Ishikawa (cell line): ENCODE data around the gene TMEM26.

Source experiments
- CEBPB ChIP-seq: IDR thresholded peaks from 2 replicates; pipeline ENCODE4 v1.6.1; 2012
- EP300 ChIP-seq: IDR thresholded peaks from 2 replicates; pipeline ENCODE4 v1.6.1; 2012; ENCODE audit warnings: borderline replicate concordance
- NFIC ChIP-seq: IDR thresholded peaks from 2 replicates; pipeline ENCODE4 v1.6.1; 2012
- RAD21 ChIP-seq: IDR thresholded peaks from 2 replicates; pipeline ENCODE4 v1.6.1; 2012; ENCODE audit warnings: low read depth
- YY1 ChIP-seq: IDR thresholded peaks from 2 replicates; pipeline ENCODE4 v1.6.1; 2012; ENCODE audit warnings: low read depth
- TF ChIP-seq, protein P1 (sequence below): IDR thresholded peaks from 2 replicates; pipeline ENCODE4 v1.6.1; 2012; ENCODE audit warnings: low read depth, mild to moderate bottlenecking

DNA sequence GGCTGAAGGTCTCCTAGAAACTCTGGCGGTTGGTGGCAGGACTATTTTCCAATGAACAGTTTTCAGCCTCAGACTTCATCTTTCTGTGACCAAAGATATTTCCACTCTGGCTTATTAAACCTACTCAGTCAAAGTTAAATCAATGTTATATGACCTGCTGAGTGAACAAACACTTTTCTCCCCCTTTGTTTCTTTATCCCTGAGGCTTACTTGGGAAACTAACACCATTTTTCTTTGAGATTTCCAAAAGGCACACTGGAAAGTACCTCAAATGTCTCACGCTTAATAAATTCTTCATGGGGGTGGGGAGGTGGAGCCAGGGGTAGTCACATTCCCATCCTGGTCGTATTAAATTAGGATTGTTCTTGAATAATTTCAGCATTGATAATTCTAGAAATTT is 1.8 kb downstream of the TMEM26 start:
- TF ChIP-seq YY1 (no peak), NFIC (no peak), CEBPB (no peak), RAD21 (no peak), EP300 (no peak)
- TF ChIP-seq, protein P1, sequence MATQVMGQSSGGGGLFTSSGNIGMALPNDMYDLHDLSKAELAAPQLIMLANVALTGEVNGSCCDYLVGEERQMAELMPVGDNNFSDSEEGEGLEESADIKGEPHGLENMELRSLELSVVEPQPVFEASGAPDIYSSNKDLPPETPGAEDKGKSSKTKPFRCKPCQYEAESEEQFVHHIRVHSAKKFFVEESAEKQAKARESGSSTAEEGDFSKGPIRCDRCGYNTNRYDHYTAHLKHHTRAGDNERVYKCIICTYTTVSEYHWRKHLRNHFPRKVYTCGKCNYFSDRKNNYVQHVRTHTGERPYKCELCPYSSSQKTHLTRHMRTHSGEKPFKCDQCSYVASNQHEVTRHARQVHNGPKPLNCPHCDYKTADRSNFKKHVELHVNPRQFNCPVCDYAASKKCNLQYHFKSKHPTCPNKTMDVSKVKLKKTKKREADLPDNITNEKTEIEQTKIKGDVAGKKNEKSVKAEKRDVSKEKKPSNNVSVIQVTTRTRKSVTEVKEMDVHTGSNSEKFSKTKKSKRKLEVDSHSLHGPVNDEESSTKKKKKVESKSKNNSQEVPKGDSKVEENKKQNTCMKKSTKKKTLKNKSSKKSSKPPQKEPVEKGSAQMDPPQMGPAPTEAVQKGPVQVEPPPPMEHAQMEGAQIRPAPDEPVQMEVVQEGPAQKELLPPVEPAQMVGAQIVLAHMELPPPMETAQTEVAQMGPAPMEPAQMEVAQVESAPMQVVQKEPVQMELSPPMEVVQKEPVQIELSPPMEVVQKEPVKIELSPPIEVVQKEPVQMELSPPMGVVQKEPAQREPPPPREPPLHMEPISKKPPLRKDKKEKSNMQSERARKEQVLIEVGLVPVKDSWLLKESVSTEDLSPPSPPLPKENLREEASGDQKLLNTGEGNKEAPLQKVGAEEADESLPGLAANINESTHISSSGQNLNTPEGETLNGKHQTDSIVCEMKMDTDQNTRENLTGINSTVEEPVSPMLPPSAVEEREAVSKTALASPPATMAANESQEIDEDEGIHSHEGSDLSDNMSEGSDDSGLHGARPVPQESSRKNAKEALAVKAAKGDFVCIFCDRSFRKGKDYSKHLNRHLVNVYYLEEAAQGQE = no peak
